NCI-H2171 treated with DMSO at 0.1 percent for 48 hours (cell line): ENCODE measurements around the gene TMEM258.
A peak's percentile ranks its signal among the peaks of the same experiment; 100 is the strongest.

Source experiments
- DNase-seq: peaks from one replicate; lab custom pipeline; 2025; lab: John Stamatoyannopoulos, UW

Gene TMEM258

GRCh38 chr11:61792310-61793082, at the start of gene TMEM258, which contains the start of gene FEN1:
TSS of gene TMEM258 (minus strand) at chr11:61792599. CDS start at chr11:61792558, 41 bp downstream.
TSS of gene FEN1 (plus strand) at chr11:61792911. CDS start at chr11:61795362, 2,451 bp downstream.
- peak; percentile 98 for DNase-seq

GRCh38 chr11:61841636-61842527, 49.5 kb upstream of the TMEM258 start:
- no peak for DNase-seq

GRCh38 chr11:61840371-61840770, 48.0 kb upstream of the TMEM258 start:
- DNase-seq, result no peak

- DNase-seq, result no peak
Observed at GRCh38 chr11:61839742-61840141, 47.3 kb upstream of the TMEM258 start.

GRCh38 chr11:61838921-61839320, 46.5 kb upstream of the TMEM258 start:
- DNase-seq, result no peak

- DNase-seq, result no peak
Observed at GRCh38 chr11:61838501-61838900, 46.1 kb upstream of the TMEM258 start.

- no peak for DNase-seq
Observed at GRCh38 chr11:61837411-61838005, 45.1 kb upstream of the TMEM258 start.

GRCh38 chr11:61836193-61836592, 43.8 kb upstream of the TMEM258 start:
- DNase-seq, result no peak

- DNase-seq, result no peak
Observed at GRCh38 chr11:61834278-61835048, 42.1 kb upstream of the TMEM258 start.

GRCh38 chr11:61833926-61834277, 41.5 kb upstream of the TMEM258 start:
- DNase-seq, result no peak

GRCh38 chr11:61833471-61833870, 41.1 kb upstream of the TMEM258 start:
- DNase-seq, result no peak

- DNase-seq, result no peak
Observed at GRCh38 chr11:61832754-61833153, 40.4 kb upstream of the TMEM258 start.

GRCh38 chr11:61832207-61832606, 39.8 kb upstream of the TMEM258 start:
- no peak for DNase-seq

- DNase-seq, result no peak
Observed at GRCh38 chr11:61830237-61831105, 38.1 kb upstream of the TMEM258 start.

- no peak for DNase-seq
Observed at GRCh38 chr11:61829806-61830205, 37.4 kb upstream of the TMEM258 start.

GRCh38 chr11:61828629-61829407, 36.4 kb upstream of the TMEM258 start:
- DNase-seq, result peak; percentile 59

GRCh38 chr11:61828379-61828628, 35.9 kb upstream of the TMEM258 start:
- DNase-seq, result no peak

- peak; percentile 96 for DNase-seq
Observed at GRCh38 chr11:61827571-61828378, 35.4 kb upstream of the TMEM258 start, which contains the start of gene FADS2. TSS of gene FADS2 (plus strand) at chr11:61828300. CDS start at chr11:61828391, 91 bp downstream.

GRCh38 chr11:61826930-61827570, 34.7 kb upstream of the TMEM258 start:
- peak; percentile 46 for DNase-seq
